K562 (cell line): ENCODE measurements around the gene CACNB1. TPM values are rescaled to one million over a fixed set of nuclear protein-coding genes. Genes with fewer than 3 reads are reported as not detected.

Experiments used
- AFF4 ChIP-seq: sonication (generic); formaldehyde crosslinking; IDR thresholded peaks from 2 replicates; pipeline ENCODE4 v1.8.0; 2023; ENCODE audit warnings: mild to moderate bottlenecking, missing genetic modification reagents
- BHLHE40 ChIP-seq: IDR thresholded peaks from 2 replicates; pipeline ENCODE4 v1.6.1; 2011; ENCODE audit warnings: low read length, improper control_type of control experiment
- E2F8 ChIP-seq: fragments of 450-650 bp; IDR thresholded peaks from 2 replicates; pipeline ENCODE4 v1.7.1; 2018; ENCODE audit warnings: mild to moderate bottlenecking, low read depth; ENCODE audit not compliant: partially characterized antibody
- FOS ChIP-seq: IDR thresholded peaks from 3 replicates; pipeline ENCODE4 v1.6.1; 2011; ENCODE audit not compliant: insufficient read length; ENCODE audit errors: extremely low read depth
- GTF2E2 ChIP-seq: fragments of 200-800 bp; sonication (Bioruptor generic); IDR thresholded peaks from 2 replicates; pipeline ENCODE4 v1.6.1; 2016; ENCODE audit warnings: missing genetic modification characterization, missing compliant biosample characterization
- HDAC8 ChIP-seq: fragments of 450-650 bp; IDR thresholded peaks from 2 replicates; pipeline ENCODE4 v1.6.1; 2016; ENCODE audit warnings: mild to moderate bottlenecking, missing genetic modification characterization, moderate library complexity, missing compliant biosample characterization
- HMBOX1 ChIP-seq: sonication (generic); IDR thresholded peaks from 2 replicates; pipeline ENCODE4 v1.6.1; 2016
- HOXB6 ChIP-seq: fragments of 250-450 bp; sonication (Bioruptor Pico); IDR thresholded peaks from 2 replicates; pipeline ENCODE4 v1.5.1; 2022; ENCODE audit warnings: mild to moderate bottlenecking, borderline replicate concordance
- LARP7 ChIP-seq: fragments of 450-650 bp; IDR thresholded peaks from 2 replicates; pipeline ENCODE4 v1.6.1; 2016
- MTA1 ChIP-seq: fragments of 450-650 bp; IDR thresholded peaks from 2 replicates; pipeline ENCODE4 v1.6.1; 2017; ENCODE audit warnings: borderline replicate concordance
- NFIC ChIP-seq: fragments of 450-650 bp; IDR thresholded peaks from 2 replicates; pipeline ENCODE4 v1.6.1; 2017; ENCODE audit warnings: mild to moderate bottlenecking, inconsistent platforms
- PTBP1 ChIP-seq: fragments of 200-400 bp; formaldehyde crosslinking; IDR thresholded peaks from 2 replicates; pipeline ENCODE4 v1.6.1; 2017; ENCODE audit warnings: low read depth, low read length
- RFX1 ChIP-seq: fragments of 450-650 bp; IDR thresholded peaks from 2 replicates; pipeline ENCODE4 v1.6.1; 2016; ENCODE audit warnings: mild to moderate bottlenecking, moderate library complexity
- SMAD3 ChIP-seq: fragments of 450-650 bp; formaldehyde crosslinking; conservative IDR thresholded peaks from 2 replicates; pipeline ENCODE4 v1.4.0; 2020; ENCODE audit warnings: mild to moderate bottlenecking
- SRSF9 ChIP-seq: fragments of 200-400 bp; formaldehyde crosslinking; IDR thresholded peaks from 2 replicates; pipeline ENCODE4 v1.6.1; 2017; ENCODE audit warnings: low read depth, low read length, borderline replicate concordance
- ZNF232 ChIP-seq: sonication (generic); formaldehyde crosslinking; IDR thresholded peaks from 2 replicates; pipeline ENCODE4 v1.8.0; 2022; ENCODE audit warnings: mild to moderate bottlenecking, missing genetic modification reagents
- ZNF280A ChIP-seq: fragments of 450-650 bp; IDR thresholded peaks from 2 replicates; pipeline ENCODE4 v1.6.1; 2018; ENCODE audit warnings: mild to moderate bottlenecking, low read depth; ENCODE audit not compliant: partially characterized antibody
- ZNF696 ChIP-seq: fragments of 250-450 bp; sonication (Bioruptor Pico); conservative IDR thresholded peaks from 2 replicates; pipeline ENCODE4 v1.4.0; 2020; ENCODE audit warnings: mild to moderate bottlenecking, moderate library complexity
- ZNF778 ChIP-seq: fragments of 450-650 bp; formaldehyde crosslinking; IDR thresholded peaks from 2 replicates; pipeline ENCODE4 v1.4.0; 2020; ENCODE audit warnings: mild to moderate bottlenecking, moderate library complexity
- polyA plus RNA-seq, 8 experiments: library from polyadenylated mRNA; depleted of rRNA in 4 of 8; stranded (reverse) in 5 of 8; unstranded in 3 of 8; fragments of >200 nt; fragmentation: Nextera tagmentation in 2 of 8; fragmentation: Illumina TruSeq in 1 of 8; extraction: Ambion mirVana in 2 of 8; extraction: Trizol in 1 of 8; gene quantifications; 2 replicates each; pipeline versions ENCODE4 v1.2.1 to v1.2.3, GENCODE V29; 2011 to 2014; ENCODE audit warnings: inconsistent platforms in 1 of 8, missing spikeins in 1 of 8
- total RNA-seq, 7 experiments: library from RNA; depleted of rRNA in 6 of 7; stranded (reverse); fragments of >200 nt in 6 of 7; fragmentation: Illumina TruSeq in 2 of 7; extraction: Trizol in 2 of 7; gene quantifications; 2 replicates each; pipeline versions ENCODE4 v1.2.1 to v1.2.3, GENCODE V29; 2011 to 2021; ENCODE audit warnings: low replicate concordance in 1 of 7

CACNB1 gene
- total and polyA plus RNA-seq, 9 of the 15 experiments (the other 6 are each of a cell fraction or from before 2014, with no cell fraction given), result 0.08 to 7.4 (median 3.0) TPM

- no peak for TF ChIP-seq ZNF280A
- TF ChIP-seq SMAD3, result no peak
- TF ChIP-seq BHLHE40, result no peak
- TF ChIP-seq NFIC, result no peak
- no peak for TF ChIP-seq RFX1
- no peak for TF ChIP-seq ZNF778 (CRISPR knock-in tag)
- TF ChIP-seq HOXB6 (CRISPR knock-in tag), result no peak
- TF ChIP-seq PTBP1, result no peak
- no peak for TF ChIP-seq MTA1
- TF ChIP-seq ZNF696, result no peak
- no peak for TF ChIP-seq SRSF9
- no peak for TF ChIP-seq FOS
- no peak for TF ChIP-seq E2F8
- 0 out of 2 replicates have a peak, but pooled peaks have one; percentile 22 for TF ChIP-seq LARP7
- TF ChIP-seq HDAC8 (tag), result no peak
- TF ChIP-seq ZNF232 (CRISPR knock-in tag), result no peak
- no peak for TF ChIP-seq GTF2E2
- TF ChIP-seq HMBOX1, result no peak
- no peak for TF ChIP-seq AFF4 (CRISPR knock-in tag)
Observed at GRCh38 chr17:39151943-39152818, 45.3 kb downstream of the CACNB1 start (continued).
